Activated T-cell treated with anti-CD3 and anti-CD28 coated beads, Interleukin-2, amount 50 U/mL, for 24 hours (primary cell): ENCODE results near the gene RGS3.

Experiments
- DNase-seq: peaks from one replicate; pipeline ENCODE4 v3.0.0-alpha.2; 2020
- H3K27ac Mint-ChIP-seq: 2 replicates; pipeline ENCODE4 v1.8.0; 2020; ENCODE audit warnings: mild to moderate bottlenecking, mixed read lengths
- H3K27me3 Mint-ChIP-seq: 2 replicates; pipeline ENCODE4 v1.8.0; 2020; ENCODE audit warnings: mixed read lengths
- H3K36me3 Mint-ChIP-seq: 2 replicates; pipeline ENCODE4 v1.8.0; 2020; ENCODE audit warnings: low read depth, mixed read lengths
- H3K4me1 Mint-ChIP-seq: 2 replicates; pipeline ENCODE4 v1.8.0; 2020; ENCODE audit warnings: low read depth, mixed read lengths
- H3K4me3 Mint-ChIP-seq: 2 replicates; pipeline ENCODE4 v1.8.0; 2020; ENCODE audit warnings: mild to moderate bottlenecking, moderate library complexity, mixed read lengths
- H3K9me3 Mint-ChIP-seq: 2 replicates; pipeline ENCODE4 v1.8.0; 2020; ENCODE audit warnings: mixed read lengths

The RGS3 gene

DNA sequence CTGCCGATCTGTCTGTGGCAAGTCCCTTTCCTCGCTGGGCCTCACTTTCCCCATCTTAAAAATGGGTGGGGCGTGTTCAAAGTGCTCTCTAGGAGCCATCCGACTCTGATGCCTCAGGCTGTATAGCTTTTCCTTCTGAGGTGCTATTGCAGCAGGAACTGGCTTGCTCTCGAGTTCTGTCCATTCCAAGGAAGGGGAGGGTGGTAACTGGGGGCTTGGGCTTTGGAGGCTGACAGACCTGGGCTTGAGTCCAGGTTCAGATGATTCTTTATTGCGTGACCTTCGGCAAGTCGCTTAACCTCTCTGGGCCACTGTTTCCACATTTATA lies 139.5 kb downstream of the RGS3 start:
- H3K36me3 Mint-ChIP-seq: peaks cover 3% of the 10 kb centered on the region
- DNase-seq: no peak
- H3K27ac Mint-ChIP-seq: no peak overlapping the region
- no peaks in the 10 kb centered on the region for H3K9me3 Mint-ChIP-seq
- H3K4me1 Mint-ChIP-seq: peaks cover 16% of the 10 kb centered on the region
- H3K27me3 Mint-ChIP-seq: no peaks in the 10 kb centered on the region
- no peak overlapping the region for H3K4me3 Mint-ChIP-seq

DNA sequence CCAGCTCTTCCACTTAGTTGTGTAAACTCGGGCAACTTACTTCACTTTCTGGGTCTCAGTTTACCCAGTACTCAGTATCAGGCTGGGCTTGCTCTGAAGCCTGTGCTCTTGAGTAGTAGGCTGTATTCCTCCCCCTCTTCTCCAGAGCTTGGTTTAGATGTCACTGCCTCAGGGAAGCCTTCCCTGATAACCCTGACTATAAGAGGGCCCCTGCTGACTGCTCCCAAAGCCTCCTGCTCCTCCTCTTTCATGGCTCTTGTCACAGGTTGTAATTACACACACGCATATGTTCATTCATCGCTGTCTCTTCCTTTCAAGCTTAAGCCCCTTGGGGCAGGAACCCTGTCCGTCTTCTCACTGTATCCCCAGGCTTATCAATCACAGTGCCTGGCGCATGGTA lies 140.2 kb downstream of the RGS3 start:
- Mint-ChIP-seq H3K4me1 (peaks cover 16% of the 10 kb centered on the region), H3K27me3 (no peaks in the 10 kb centered on the region), H3K36me3 (no peaks in the 10 kb centered on the region), H3K27ac (peak overlapping the region; percentile 41), H3K9me3 (no peaks in the 10 kb centered on the region), H3K4me3 (no peak overlapping the region)
- no peak for DNase-seq

- Mint-ChIP-seq H3K27me3 (no peaks in the 10 kb centered on the region), H3K4me1 (peaks cover 16% of the 10 kb centered on the region), H3K4me3 (no peak overlapping the region), H3K9me3 (no peaks in the 10 kb centered on the region), H3K36me3 (no peaks in the 10 kb centered on the region), H3K27ac (no peak overlapping the region)
- DNase-seq: no peak
Observed at GRCh38 chr9:113604393-113604792, 140.9 kb downstream of the RGS3 start.

- DNase-seq: no peak
- no peak overlapping the region for H3K4me3 Mint-ChIP-seq
- peaks cover 12% of the 10 kb centered on the region for H3K4me1 Mint-ChIP-seq
- H3K27ac Mint-ChIP-seq: no peak overlapping the region
- H3K36me3 Mint-ChIP-seq: no peaks in the 10 kb centered on the region
- H3K9me3 Mint-ChIP-seq: no peaks in the 10 kb centered on the region
- no peaks in the 10 kb centered on the region for H3K27me3 Mint-ChIP-seq
Observed at GRCh38 chr9:113606510-113606909, 143.0 kb downstream of the RGS3 start.

DNA sequence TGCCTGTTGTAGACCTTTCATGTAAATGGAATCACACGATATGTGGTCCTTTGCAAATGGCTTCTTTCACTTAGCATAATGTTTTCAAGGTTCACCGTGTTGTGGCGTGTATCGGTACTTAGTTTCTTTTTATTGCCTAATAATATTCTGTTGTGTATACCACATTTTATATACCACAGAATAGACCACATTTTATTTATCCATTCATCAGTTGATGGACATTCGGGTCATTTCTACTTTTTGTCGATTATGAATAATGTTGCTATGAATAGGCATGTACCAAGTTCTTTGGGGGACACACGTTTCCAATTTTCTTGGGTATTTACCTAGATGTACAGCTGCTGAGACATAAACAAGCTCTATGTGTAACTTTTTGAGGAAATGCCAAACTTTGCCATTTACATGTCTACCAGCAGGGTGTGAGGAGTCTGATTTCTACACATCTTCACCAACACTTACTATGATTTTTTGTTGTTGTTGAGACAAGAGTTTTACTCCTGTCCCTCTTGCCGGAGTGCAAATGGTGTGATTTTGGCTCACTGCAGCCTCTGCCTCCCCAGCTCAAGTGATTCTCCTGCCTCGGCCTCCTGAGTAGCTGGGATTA lies 144.7 kb downstream of the RGS3 start:
- no peak overlapping the region for H3K27ac Mint-ChIP-seq
- no peaks in the 10 kb centered on the region for H3K36me3 Mint-ChIP-seq
- no peak overlapping the region for H3K4me3 Mint-ChIP-seq
- H3K9me3 Mint-ChIP-seq: no peaks in the 10 kb centered on the region
- H3K27me3 Mint-ChIP-seq: no peaks in the 10 kb centered on the region
- no peak for DNase-seq
- H3K4me1 Mint-ChIP-seq: no peaks in the 10 kb centered on the region

- H3K9me3 Mint-ChIP-seq: no peaks in the 10 kb centered on the region
- no peak overlapping the region for H3K27ac Mint-ChIP-seq
- no peaks in the 10 kb centered on the region for H3K36me3 Mint-ChIP-seq
- no peaks in the 10 kb centered on the region for H3K27me3 Mint-ChIP-seq
- no peak overlapping the region for H3K4me3 Mint-ChIP-seq
- H3K4me1 Mint-ChIP-seq: peaks cover 5% of the 10 kb centered on the region
- DNase-seq: no peak
Observed at GRCh38 chr9:113609562-113610318, 146.2 kb downstream of the RGS3 start.

GRCh38 chr9:113611461-113612215 lies 148.1 kb downstream of the RGS3 start:
- Mint-ChIP-seq H3K36me3 (no peaks in the 10 kb centered on the region), H3K27me3 (no peaks in the 10 kb centered on the region), H3K9me3 (no peaks in the 10 kb centered on the region), H3K27ac (no peak overlapping the region), H3K4me1 (peaks cover 19% of the 10 kb centered on the region), H3K4me3 (no peak overlapping the region)
- no peak for DNase-seq

DNA sequence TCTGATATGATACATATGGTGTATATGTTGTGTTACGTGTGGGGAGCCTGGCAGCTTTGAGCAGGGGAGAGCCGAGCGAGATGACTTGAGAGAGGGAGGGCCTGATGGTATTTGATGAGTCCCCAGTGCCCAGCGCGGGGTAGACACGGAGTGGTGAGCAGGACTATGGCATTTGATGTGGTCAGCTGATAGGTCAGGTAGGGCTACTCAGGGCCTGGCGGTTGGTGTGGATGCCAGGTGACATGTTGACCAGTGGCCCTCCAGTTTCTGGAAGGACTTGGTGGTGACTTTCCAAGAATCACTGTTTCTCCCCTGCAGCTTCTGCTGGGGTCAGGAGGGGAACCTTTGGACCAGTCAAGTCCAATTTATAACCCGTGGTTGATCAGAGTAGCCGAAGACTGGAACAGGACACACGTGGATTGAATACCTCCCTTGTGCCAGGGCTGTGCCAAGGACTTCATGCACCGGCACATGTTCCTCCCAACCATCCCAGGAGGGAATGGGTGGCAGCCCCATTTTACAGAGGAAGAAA lies 148.8 kb downstream of the RGS3 start:
- Mint-ChIP-seq H3K9me3 (no peaks in the 10 kb centered on the region), H3K4me3 (no peak overlapping the region), H3K27me3 (no peaks in the 10 kb centered on the region), H3K36me3 (no peaks in the 10 kb centered on the region), H3K4me1 (peaks cover 23% of the 10 kb centered on the region), H3K27ac (no peak overlapping the region)
- DNase-seq: no peak

- DNase-seq: no peak
- no peaks in the 10 kb centered on the region for H3K27me3 Mint-ChIP-seq
- no peak overlapping the region for H3K4me3 Mint-ChIP-seq
- no peaks in the 10 kb centered on the region for H3K9me3 Mint-ChIP-seq
- peaks cover 28% of the 10 kb centered on the region for H3K4me1 Mint-ChIP-seq
- H3K27ac Mint-ChIP-seq: no peak overlapping the region
- no peaks in the 10 kb centered on the region for H3K36me3 Mint-ChIP-seq
Observed at GRCh38 chr9:113612828-113613227, 149.3 kb downstream of the RGS3 start.

GRCh38 chr9:113613815-113614413 lies 150.4 kb downstream of the RGS3 start:
- H3K4me3 Mint-ChIP-seq: no peak overlapping the region
- no peaks in the 10 kb centered on the region for H3K36me3 Mint-ChIP-seq
- no peak overlapping the region for H3K27ac Mint-ChIP-seq
- H3K9me3 Mint-ChIP-seq: no peaks in the 10 kb centered on the region
- peaks cover 1% of the 10 kb centered on the region for H3K27me3 Mint-ChIP-seq
- H3K4me1 Mint-ChIP-seq: peaks cover 32% of the 10 kb centered on the region
- no peak for DNase-seq

DNA sequence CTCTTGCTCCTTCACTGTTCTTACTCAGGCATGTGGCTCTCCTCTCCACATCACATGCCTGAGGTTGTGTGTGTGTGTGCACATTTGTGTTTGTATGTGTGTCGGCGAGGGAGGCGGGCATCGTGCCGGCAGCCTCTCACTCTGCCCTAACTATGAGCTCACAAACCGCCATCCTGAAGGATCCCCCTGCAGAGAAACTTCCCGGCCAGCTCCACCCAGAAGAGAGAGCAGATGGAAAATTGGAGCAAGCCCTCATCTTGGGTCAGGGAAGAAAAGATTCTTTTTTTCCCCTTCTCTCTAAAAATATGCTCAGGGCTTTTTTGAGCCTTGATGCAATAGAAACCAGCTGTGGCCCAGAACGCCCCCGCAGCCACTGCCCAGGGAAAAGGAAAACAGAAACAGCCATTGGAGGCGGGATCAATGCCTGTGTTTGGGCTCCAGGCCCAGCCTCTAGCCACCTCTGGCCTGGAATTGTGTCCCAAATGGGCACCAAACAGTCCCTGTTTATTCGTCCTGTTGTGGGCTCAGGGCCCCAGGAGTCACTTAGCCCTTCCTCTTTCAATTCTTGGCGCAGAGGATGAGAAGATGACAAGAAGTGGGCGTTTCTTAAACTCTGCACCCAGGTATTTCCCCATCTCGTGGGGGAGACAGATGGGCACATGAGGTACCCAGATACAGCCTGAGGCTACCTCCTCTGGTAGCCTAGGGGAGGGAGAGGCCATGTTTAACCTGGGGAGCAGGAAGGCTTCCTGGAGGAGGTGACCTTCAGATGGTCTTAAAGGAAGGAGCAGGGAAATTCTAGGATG lies 151.5 kb downstream of the RGS3 start:
- Mint-ChIP-seq H3K27me3 (peaks cover 5% of the 10 kb centered on the region), H3K4me3 (peak overlapping the region; percentile 26), H3K9me3 (no peaks in the 10 kb centered on the region), H3K4me1 (peaks cover 44% of the 10 kb centered on the region), H3K36me3 (no peaks in the 10 kb centered on the region), H3K27ac (peak overlapping the region; percentile 67)
- no peak for DNase-seq

DNA sequence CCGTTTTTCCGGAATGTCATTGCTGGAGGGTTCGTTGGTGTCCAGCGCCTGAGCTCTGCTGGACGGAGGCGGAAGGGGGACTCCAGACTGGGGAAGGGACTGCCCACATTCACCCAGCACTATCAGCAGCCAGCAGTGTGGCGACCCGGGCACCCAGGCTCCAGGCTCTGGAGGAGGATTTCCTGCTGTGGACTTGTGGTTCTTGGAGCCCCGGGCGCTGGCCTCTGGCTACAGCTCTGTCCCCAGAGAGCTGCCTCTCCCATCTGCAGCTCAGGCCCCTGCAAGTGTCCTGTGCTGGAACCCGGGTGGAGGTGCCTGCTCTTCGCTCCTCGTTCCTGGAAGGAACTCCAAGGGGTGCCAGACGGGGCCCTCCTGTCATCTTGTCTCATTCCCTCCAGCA lies 152.6 kb downstream of the RGS3 start:
- Mint-ChIP-seq H3K4me1 (peaks cover 54% of the 10 kb centered on the region), H3K27ac (peak overlapping the region; percentile 67), H3K4me3 (no peak overlapping the region), H3K9me3 (no peaks in the 10 kb centered on the region), H3K36me3 (no peaks in the 10 kb centered on the region), H3K27me3 (peaks cover 8% of the 10 kb centered on the region)
- no peak for DNase-seq

DNA sequence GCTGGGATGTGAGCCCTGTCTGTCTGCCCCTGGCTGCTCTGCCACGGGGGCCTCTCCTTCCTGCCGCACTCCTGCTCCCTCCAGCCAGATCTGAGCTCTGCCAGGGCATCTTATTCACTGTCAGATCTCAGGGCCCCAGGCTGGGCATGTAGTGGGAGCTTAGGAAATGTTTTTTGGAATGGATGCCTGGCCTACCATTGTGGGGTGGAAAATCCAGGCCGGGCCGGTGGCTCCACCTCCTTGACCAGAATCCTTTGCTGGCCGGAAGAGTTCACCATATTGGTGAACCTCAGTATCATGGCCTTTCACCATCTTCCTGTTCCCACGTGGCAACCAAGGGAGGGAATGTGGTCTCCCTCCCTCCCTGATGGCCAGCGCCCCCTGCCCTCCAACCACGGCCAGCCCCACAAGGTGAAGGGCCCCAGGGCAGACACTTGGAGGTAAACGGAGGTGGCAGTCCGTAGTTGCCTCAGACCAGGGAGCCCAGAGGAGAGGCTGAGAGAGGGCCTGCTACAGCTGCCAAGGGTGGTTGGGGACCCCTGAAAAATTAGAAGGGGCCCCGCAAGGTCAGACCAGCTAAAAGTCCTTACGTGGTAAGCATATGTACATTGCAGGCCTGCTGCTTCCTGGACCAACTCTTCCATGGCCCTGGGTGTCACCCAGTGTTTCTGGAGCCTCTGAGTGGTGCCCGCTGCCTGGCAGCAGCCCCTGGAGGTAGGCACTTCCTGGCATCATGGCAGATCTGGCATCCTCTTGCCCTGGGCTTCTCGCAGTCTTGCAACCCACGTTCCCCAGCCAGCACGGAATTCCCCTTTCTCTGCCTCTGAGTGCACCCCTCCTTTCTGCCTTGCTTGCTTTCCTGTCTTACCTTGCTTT lies 153.3 kb downstream of the RGS3 start:
- Mint-ChIP-seq H3K27ac (no peak overlapping the region), H3K4me1 (peaks cover 62% of the 10 kb centered on the region), H3K36me3 (no peaks in the 10 kb centered on the region), H3K9me3 (no peaks in the 10 kb centered on the region), H3K27me3 (peaks cover 8% of the 10 kb centered on the region), H3K4me3 (no peak overlapping the region)
- DNase-seq: peak; percentile 32
